ENCODE measurements around the gene DZIP3. TPM values are rescaled to one million over a fixed set of nuclear protein-coding genes. Genes with fewer than 3 reads are reported as not detected.

The DZIP3 gene
- 10 to 100 TPM in 2 of 6 donors, 1 to 10 TPM in 4; 3.4 to 25.0 (median 7.5) TPM for total RNA-seq

- no peaks in the 10 kb centered on the region for H3K27me3 ChIP-seq
- no peaks in the 10 kb centered on the region for H3K9me3 ChIP-seq
- H3K4me3 ChIP-seq: peak within 1 kb of the TSS; percentile 49 to 83 (median 72)
- ATAC-seq (ENCODE audit: low FRiP score in 2 of 2): peak; percentile 95 to 96
- peak within 1 kb of the TSS; percentile 93 to 96 (median 95) for H3K27ac ChIP-seq
- peak; percentile 74 to 93 for DNase-seq
- TF ChIP-seq POLR2A (IDR thresholded peaks at IDR 0.05) (peak; percentile 5 to 83 (median 38)), EP300 (IDR thresholded peaks at IDR 0.05) (no peak), CTCF (IDR thresholded peaks at IDR 0.05) (peak in 1 of 6 experiments; percentile 16), POLR2AphosphoS5 (IDR thresholded peaks at IDR 0.05) (peak; percentile 76 to 87)
- H3K4me1 ChIP-seq: peaks cover 5 to 22% (median 11%) of the 10 kb centered on the region in 4 donors
- WGBS, 2 donors: 1% methylated on average over 29 to 59 of the region's 59 CpGs
- no peaks in the 10 kb centered on the region for H3K36me3 ChIP-seq
Measured at GRCh38 chr3:108589081-108589997, at the start of gene DZIP3, which contains the start of gene CIP2A. DZIP3 (plus strand) TSS chr3:108589722; CDS start chr3:108605407, 15,685 bp downstream. CIP2A (minus strand) TSS chr3:108589438; CDS start chr3:108589375, 63 bp downstream.

GRCh38 chr3:108546247-108546646 lies 43.3 kb upstream of the DZIP3 start:
- ATAC-seq (ENCODE audit: low FRiP score in 2 of 2): no peak
- H3K36me3 ChIP-seq: no peaks in the 10 kb centered on the region
- H3K27me3 ChIP-seq: no peaks in the 10 kb centered on the region
- no peaks in the 10 kb centered on the region for H3K9me3 ChIP-seq
- 69 to 74% methylated on average over 1 of the region's 1 CpG for WGBS, 2 donors
- no peak for TF ChIP-seq POLR2AphosphoS5 (IDR thresholded peaks at IDR 0.05)
- no peak for TF ChIP-seq CTCF (IDR thresholded peaks at IDR 0.05)
- no peak for TF ChIP-seq POLR2A (IDR thresholded peaks at IDR 0.05)
- no peak for TF ChIP-seq EP300 (IDR thresholded peaks at IDR 0.05)
- H3K4me1 ChIP-seq: no peaks in the 10 kb centered on the region
- H3K4me3 ChIP-seq: peak overlapping the region in 2 of 4 donors; percentile 14 to 35
- peak overlapping the region in 3 of 4 donors; percentile 4 to 57 (median 4) for H3K27ac ChIP-seq
- DNase-seq: no peak

GRCh38 chr3:108546692-108547091 lies 42.8 kb upstream of the DZIP3 start:
- H3K27ac ChIP-seq: peak overlapping the region in 2 of 4 donors; percentile 4
- H3K4me3 ChIP-seq: peak overlapping the region in 2 of 4 donors; percentile 14 to 35

GRCh38 chr3:108548304-108548703 lies 41.2 kb upstream of the DZIP3 start:
- Histone ChIP-seq H3K4me3 (no peak overlapping the region), H3K36me3 (no peaks in the 10 kb centered on the region), H3K9me3 (no peaks in the 10 kb centered on the region), H3K27ac (no peak overlapping the region), H3K4me1 (no peaks in the 10 kb centered on the region), H3K27me3 (no peaks in the 10 kb centered on the region)
- no peak for DNase-seq
- ATAC-seq (ENCODE audit: low FRiP score in 2 of 2): no peak
- no peak for TF ChIP-seq EP300 (IDR thresholded peaks at IDR 0.05)
- no peak for TF ChIP-seq CTCF (IDR thresholded peaks at IDR 0.05)
- TF ChIP-seq POLR2AphosphoS5 (IDR thresholded peaks at IDR 0.05): no peak
- no peak for TF ChIP-seq POLR2A (IDR thresholded peaks at IDR 0.05)
- WGBS, 2 donors: 63 to 81% methylated on average over 1 of the region's 1 CpG

More at GRCh38 chr3:108546692-108547091, 42.8 kb upstream of the DZIP3 start:
- no peak for TF ChIP-seq POLR2AphosphoS5 (IDR thresholded peaks at IDR 0.05)
- no peak for TF ChIP-seq EP300 (IDR thresholded peaks at IDR 0.05)
- TF ChIP-seq POLR2A (IDR thresholded peaks at IDR 0.05): no peak
- TF ChIP-seq CTCF (IDR thresholded peaks at IDR 0.05): no peak
- WGBS, 2 donors: 58 to 64% methylated on average over 3 of the region's 3 CpGs
- Histone ChIP-seq H3K4me1 (no peaks in the 10 kb centered on the region), H3K9me3 (no peaks in the 10 kb centered on the region), H3K27me3 (no peaks in the 10 kb centered on the region), H3K36me3 (no peaks in the 10 kb centered on the region)
- DNase-seq (no peak), ATAC-seq (ENCODE audit: low FRiP score in 2 of 2) (no peak)
